ENCODE data around the gene TMEM107. TPM values are rescaled to one million over a fixed set of nuclear protein-coding genes. Genes with fewer than 3 reads are reported as not detected.

Gene TMEM107
- total and polyA plus RNA-seq, 10 of the 15 experiments (the other 5 are each of a cell fraction or from before 2014, with no cell fraction given) = 7.9 to 38.7 (median 22.9) TPM

DNA sequence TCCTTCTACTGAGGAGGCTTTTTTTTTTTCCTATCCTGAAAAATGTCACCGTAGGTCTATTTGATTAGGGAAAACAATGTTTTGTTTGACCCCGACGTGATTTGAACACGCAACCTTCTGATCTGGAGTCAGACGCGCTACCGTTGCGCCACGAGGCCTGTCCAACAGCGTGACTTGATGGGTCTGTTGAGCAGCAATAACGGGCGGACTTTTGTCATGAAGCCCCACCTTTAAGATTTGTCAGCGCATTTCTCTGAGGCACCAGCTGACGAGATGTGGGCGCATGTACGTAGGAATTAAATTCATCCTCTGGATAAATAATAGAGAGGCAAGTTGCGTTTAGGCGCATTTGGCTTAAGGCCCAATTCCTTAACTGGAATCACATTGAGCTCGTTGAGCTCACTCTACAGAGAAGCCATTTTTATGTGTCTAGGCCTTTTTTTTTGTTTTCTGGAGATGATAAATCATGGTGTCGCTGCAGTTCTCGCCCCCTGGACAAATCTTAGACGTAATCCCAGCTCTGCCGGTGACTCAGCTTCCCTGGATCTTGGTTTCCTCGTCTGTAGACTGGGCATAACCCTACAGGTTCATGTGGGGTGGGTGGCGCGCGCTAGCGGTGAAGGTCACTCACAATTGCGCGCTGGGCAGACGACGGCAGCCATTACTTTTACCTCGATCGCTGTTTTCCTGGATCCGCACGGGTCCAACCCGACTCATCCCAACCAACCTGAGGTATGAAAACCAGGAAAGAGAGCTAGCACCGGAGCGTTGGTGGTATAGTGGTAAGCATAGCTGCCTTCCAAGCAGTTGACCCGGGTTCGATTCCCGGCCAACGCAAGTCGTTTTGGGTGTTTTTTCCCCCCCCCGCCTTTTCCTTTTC is 44.8 kb upstream of the TMEM107 start (continued):
- TF ChIP-seq, protein P1, sequence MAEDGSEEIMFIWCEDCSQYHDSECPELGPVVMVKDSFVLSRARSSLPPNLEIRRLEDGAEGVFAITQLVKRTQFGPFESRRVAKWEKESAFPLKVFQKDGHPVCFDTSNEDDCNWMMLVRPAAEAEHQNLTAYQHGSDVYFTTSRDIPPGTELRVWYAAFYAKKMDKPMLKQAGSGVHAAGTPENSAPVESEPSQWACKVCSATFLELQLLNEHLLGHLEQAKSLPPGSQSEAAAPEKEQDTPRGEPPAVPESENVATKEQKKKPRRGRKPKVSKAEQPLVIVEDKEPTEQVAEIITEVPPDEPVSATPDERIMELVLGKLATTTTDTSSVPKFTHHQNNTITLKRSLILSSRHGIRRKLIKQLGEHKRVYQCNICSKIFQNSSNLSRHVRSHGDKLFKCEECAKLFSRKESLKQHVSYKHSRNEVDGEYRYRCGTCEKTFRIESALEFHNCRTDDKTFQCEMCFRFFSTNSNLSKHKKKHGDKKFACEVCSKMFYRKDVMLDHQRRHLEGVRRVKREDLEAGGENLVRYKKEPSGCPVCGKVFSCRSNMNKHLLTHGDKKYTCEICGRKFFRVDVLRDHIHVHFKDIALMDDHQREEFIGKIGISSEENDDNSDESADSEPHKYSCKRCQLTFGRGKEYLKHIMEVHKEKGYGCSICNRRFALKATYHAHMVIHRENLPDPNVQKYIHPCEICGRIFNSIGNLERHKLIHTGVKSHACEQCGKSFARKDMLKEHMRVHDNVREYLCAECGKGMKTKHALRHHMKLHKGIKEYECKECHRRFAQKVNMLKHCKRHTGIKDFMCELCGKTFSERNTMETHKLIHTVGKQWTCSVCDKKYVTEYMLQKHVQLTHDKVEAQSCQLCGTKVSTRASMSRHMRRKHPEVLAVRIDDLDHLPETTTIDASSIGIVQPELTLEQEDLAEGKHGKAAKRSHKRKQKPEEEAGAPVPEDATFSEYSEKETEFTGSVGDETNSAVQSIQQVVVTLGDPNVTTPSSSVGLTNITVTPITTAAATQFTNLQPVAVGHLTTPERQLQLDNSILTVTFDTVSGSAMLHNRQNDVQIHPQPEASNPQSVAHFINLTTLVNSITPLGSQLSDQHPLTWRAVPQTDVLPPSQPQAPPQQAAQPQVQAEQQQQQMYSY (CRISPR knock-in tag; IDR thresholded peaks at IDR 0.05) = no peak
- TF ChIP-seq CBFB (IDR thresholded peaks at IDR 0.05; ENCODE audit: low read depth) (peak; percentile 57; the same call in 1 of the 2 replicates), RAD21 (IDR thresholded peaks at IDR 0.05; ENCODE audit: insufficient read depth, low read depth, low read length) (no peak), KAT2A (conservative IDR thresholded peaks at IDR 0.05; ENCODE audit: control insufficient read depth, low read depth, low read length) (no peak), RAD51 (IDR thresholded peaks at IDR 0.05) (no peak), EP300 (IDR thresholded peaks at IDR 0.05; ENCODE audit: borderline replicate concordance in 1 of 2, control insufficient read depth in 1 of 2, low read depth in 2 of 2, low read length in 2 of 2) (peak in 1 of 2 experiments; percentile 74; a peak in 1 of 4 replicates), RFX5 (IDR thresholded peaks at IDR 0.05; ENCODE audit: low read depth, low read length) (no peak), CBX3 (IDR thresholded peaks at IDR 0.05; ENCODE audit: borderline replicate concordance, low read depth) (no peak), KDM1A (IDR thresholded peaks at IDR 0.05; ENCODE audit: borderline replicate concordance) (no peak), IKZF1 (conservative IDR thresholded peaks at IDR 0.05) (peak; percentile 99), RUNX3 (IDR thresholded peaks at IDR 0.05; ENCODE audit: low read length) (peak; percentile 74), HDAC6 (IDR thresholded peaks at IDR 0.05; ENCODE audit: unreplicated experiment) (no peak), FOS (IDR thresholded peaks at IDR 0.05; ENCODE audit: borderline replicate concordance, extremely low read depth, insufficient read length) (no peak), NFIC (IDR thresholded peaks at IDR 0.05; ENCODE audit: low read depth, low read length) (peak; percentile 38; the same call in 1 of the 2 replicates), POLR2AphosphoS2 (IDR thresholded peaks at IDR 0.05; ENCODE audit: low read depth, low read length) (no peak), E4F1 (IDR thresholded peaks at IDR 0.05; ENCODE audit: borderline replicate concordance, partially characterized antibody) (no peak), SRF (IDR thresholded peaks at IDR 0.05; ENCODE audit: low read depth in 2 of 2, low read length in 2 of 2) (no peak)
- TF ChIP-seq, protein P2, sequence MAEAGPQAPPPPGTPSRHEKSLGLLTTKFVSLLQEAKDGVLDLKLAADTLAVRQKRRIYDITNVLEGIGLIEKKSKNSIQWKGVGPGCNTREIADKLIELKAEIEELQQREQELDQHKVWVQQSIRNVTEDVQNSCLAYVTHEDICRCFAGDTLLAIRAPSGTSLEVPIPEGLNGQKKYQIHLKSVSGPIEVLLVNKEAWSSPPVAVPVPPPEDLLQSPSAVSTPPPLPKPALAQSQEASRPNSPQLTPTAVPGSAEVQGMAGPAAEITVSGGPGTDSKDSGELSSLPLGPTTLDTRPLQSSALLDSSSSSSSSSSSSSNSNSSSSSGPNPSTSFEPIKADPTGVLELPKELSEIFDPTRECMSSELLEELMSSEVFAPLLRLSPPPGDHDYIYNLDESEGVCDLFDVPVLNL (IDR thresholded peaks at IDR 0.05; ENCODE audit: low read depth, low read length) = no peak
- TF ChIP-seq, protein P3, sequence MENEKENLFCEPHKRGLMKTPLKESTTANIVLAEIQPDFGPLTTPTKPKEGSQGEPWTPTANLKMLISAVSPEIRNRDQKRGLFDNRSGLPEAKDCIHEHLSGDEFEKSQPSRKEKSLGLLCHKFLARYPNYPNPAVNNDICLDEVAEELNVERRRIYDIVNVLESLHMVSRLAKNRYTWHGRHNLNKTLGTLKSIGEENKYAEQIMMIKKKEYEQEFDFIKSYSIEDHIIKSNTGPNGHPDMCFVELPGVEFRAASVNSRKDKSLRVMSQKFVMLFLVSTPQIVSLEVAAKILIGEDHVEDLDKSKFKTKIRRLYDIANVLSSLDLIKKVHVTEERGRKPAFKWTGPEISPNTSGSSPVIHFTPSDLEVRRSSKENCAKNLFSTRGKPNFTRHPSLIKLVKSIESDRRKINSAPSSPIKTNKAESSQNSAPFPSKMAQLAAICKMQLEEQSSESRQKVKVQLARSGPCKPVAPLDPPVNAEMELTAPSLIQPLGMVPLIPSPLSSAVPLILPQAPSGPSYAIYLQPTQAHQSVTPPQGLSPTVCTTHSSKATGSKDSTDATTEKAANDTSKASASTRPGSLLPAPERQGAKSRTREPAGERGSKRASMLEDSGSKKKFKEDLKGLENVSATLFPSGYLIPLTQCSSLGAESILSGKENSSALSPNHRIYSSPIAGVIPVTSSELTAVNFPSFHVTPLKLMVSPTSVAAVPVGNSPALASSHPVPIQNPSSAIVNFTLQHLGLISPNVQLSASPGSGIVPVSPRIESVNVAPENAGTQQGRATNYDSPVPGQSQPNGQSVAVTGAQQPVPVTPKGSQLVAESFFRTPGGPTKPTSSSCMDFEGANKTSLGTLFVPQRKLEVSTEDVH (IDR thresholded peaks at IDR 0.05; ENCODE audit: low read depth, partially characterized antibody) = no peak
